HG02840 (cell line): ENCODE results near the gene DPP7.
"Not testable (repeated sequence)": the region's sequence is repeated elsewhere in the genome, so short reads cannot be mapped to it uniquely, and the experiment has no call there.

ENCODE experiments used
- ATAC-seq: cut with Tn5 transposase; IDR thresholded peaks from one replicate; pipeline ENCODE4 v1.9.1; 2021; ENCODE audit warnings: mild to moderate bottlenecking, moderate library complexity, moderate number of reproducible peaks; ENCODE audit not compliant: unreplicated experiment, low FRiP score

Gene DPP7

GRCh38 chr9:137148661-137149060 lies 34.1 kb upstream of the DPP7 start:
- ATAC-seq: no peak

GRCh38 chr9:137148242-137148641 lies 33.7 kb upstream of the DPP7 start:
- ATAC-seq: no peak

- ATAC-seq: no peak
These were observed 33.2 kb upstream of the DPP7 start for GRCh38 chr9:137147793-137148160.

GRCh38 chr9:137147091-137147792 lies 32.7 kb upstream of the DPP7 start:
- ATAC-seq: no peak

- no peak for ATAC-seq
These were observed 32.0 kb upstream of the DPP7 start for GRCh38 chr9:137146527-137146918.

- ATAC-seq: no peak
These were observed 31.4 kb upstream of the DPP7 start for GRCh38 chr9:137145731-137146526.

GRCh38 chr9:137143459-137143858 lies 28.9 kb upstream of the DPP7 start:
- no peak for ATAC-seq

- ATAC-seq: no peak
These were observed 27.7 kb upstream of the DPP7 start for GRCh38 chr9:137141976-137142936.

- ATAC-seq: no peak
These were observed 26.7 kb upstream of the DPP7 start for GRCh38 chr9:137141050-137141810.

GRCh38 chr9:137140151-137141012 lies 25.8 kb upstream of the DPP7 start:
- ATAC-seq: no peak

GRCh38 chr9:137139468-137140150 lies 25.1 kb upstream of the DPP7 start:
- ATAC-seq: no peak

GRCh38 chr9:137138722-137139467 lies 24.4 kb upstream of the DPP7 start, which contains the start of gene GRIN1:
GRIN1 (plus strand) TSS chr9:137139154; CDS start chr9:137139487, 333 bp downstream.
- ATAC-seq: no peak

GRCh38 chr9:137138058-137138721 lies 23.7 kb upstream of the DPP7 start:
- no peak for ATAC-seq

- no peak for ATAC-seq
These were observed 22.5 kb upstream of the DPP7 start for GRCh38 chr9:137136881-137137607.

GRCh38 chr9:137136261-137136880 lies 21.8 kb upstream of the DPP7 start:
- no peak for ATAC-seq

GRCh38 chr9:137135154-137135553 lies 20.6 kb upstream of the DPP7 start:
- not testable (repeated sequence) for ATAC-seq
